C4-2B (cell line): ENCODE results near the gene DAAM1.

Source experiments
- H3K27ac ChIP-seq: fragments of 450-650 bp; 2 replicates; pipeline ENCODE4 v1.5.1; 2017
- ZFX ChIP-seq: fragments of 450-650 bp; IDR thresholded peaks from 2 replicates; pipeline ENCODE4 v1.6.1; 2017
- TF ChIP-seq, protein P1 (sequence below): fragments of 450-650 bp; conservative IDR thresholded peaks from 2 replicates; pipeline ENCODE4 v1.5.1; 2017; ENCODE audit warnings: mild to moderate bottlenecking

Gene DAAM1

DNA sequence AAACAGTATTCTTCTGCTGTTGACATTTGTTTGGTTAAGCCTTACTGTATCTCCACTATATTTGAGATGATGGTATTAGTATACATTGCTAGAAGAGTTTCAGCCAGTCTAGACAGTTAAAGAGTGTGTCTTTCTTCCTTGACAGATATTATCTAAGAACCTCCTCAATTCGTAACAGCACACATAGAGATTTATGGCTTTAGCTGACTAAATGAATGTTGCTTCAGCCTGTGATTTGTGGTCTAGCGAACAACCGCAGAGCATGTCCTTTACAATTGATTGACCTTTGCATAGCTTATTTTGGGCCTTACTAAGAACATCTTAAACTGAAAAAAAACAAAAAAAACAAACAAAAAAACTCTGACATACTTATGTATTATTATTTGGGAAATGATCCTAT is 122.2 kb downstream of the DAAM1 start:
- TF ChIP-seq, protein P1, sequence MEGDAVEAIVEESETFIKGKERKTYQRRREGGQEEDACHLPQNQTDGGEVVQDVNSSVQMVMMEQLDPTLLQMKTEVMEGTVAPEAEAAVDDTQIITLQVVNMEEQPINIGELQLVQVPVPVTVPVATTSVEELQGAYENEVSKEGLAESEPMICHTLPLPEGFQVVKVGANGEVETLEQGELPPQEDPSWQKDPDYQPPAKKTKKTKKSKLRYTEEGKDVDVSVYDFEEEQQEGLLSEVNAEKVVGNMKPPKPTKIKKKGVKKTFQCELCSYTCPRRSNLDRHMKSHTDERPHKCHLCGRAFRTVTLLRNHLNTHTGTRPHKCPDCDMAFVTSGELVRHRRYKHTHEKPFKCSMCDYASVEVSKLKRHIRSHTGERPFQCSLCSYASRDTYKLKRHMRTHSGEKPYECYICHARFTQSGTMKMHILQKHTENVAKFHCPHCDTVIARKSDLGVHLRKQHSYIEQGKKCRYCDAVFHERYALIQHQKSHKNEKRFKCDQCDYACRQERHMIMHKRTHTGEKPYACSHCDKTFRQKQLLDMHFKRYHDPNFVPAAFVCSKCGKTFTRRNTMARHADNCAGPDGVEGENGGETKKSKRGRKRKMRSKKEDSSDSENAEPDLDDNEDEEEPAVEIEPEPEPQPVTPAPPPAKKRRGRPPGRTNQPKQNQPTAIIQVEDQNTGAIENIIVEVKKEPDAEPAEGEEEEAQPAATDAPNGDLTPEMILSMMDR, result no peak
- no peak for TF ChIP-seq ZFX
- no peak overlapping the region for H3K27ac ChIP-seq

DNA sequence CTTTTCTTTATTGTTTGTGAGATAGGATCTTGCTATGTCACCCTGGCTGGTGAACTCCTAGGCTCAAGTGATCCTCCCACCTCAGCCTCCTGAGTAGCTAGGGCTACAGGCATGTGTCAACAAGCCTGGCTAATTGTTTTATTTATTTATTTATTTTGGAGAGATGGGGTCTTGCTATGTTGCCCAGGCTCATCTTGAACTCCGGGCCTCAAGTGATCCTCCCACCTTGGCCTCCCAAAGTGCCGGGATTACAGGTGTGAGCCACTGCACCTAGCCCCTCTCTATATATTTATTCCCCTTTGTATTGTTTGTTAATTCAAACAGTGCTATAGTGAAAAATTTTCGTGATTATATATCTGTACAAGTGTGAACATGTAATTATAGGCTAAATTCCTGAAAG is 123.3 kb downstream of the DAAM1 start:
- TF ChIP-seq ZFX, result no peak
- TF ChIP-seq, protein P1, result no peak
- no peak overlapping the region for H3K27ac ChIP-seq

DNA sequence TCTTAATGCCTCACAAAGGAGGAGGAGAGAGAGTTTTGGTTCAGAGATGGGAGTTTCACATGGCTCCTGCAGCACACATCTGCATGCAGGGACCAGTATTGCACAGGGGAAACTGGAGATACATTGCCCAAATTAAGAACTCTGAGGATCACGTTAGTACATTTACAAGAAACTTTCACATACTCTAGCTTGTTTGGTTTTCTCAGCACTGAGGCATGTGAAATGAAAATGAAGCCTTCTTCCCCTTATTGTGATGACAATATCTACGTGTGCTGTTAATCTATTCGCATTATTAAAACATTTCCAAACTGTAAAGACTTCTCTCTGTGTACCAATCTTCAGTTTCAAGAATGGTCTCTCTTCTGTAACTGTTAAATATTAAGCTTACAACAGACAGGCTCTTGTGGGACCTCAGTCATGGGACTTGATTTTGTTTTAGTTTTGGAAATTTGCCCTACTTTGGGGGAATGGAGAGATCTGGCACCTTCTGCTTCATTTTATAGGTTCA is 124.7 kb downstream of the DAAM1 start:
- no peak overlapping the region for H3K27ac ChIP-seq
- TF ChIP-seq ZFX, result no peak
- TF ChIP-seq, protein P1, result no peak

DNA sequence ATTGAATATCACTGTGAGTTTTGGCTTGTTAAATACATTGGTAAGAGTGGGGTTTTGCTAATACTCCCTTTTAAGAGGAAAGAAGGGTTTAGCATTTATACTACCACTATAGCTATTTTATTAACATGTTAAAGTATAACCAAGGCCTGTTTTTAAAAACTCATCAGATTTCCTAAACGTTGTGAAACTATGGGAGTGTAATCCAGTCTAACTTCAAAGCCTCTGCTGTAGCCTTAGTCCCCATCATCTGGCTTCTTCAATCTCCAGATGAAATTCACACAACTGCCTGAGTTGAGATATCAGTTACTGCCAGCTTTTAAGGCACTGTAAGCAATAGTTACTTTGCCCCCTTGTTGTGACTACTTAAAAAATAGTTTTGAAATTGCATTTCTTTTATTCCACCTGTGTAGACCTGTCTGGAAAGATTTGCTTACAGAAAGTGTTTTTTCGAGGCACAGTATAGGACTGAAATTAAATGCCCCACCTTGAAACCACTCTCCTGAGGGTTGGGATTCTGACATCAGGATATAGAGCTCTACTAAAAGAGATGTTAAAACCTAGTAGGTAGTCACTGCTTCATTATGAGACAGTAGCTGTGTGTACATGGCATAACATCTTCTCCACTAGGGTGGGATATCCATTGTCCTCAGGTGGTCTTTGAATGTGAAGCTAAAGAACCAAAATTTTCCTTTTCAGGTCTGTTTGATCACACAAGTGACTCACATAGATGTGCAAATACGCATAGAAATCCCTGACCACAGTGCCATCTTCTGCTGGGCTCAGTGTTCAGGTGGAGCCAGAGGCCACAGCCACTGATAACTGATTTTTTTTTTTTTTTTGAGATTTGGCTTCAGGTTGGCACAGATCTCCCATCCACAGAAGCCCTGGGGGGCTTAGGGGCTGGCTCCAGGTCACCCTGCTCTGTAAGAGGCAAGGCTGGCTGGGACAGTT is 125.5 kb downstream of the DAAM1 start:
- TF ChIP-seq, protein P1, result no peak
- no peak for TF ChIP-seq ZFX

DNA sequence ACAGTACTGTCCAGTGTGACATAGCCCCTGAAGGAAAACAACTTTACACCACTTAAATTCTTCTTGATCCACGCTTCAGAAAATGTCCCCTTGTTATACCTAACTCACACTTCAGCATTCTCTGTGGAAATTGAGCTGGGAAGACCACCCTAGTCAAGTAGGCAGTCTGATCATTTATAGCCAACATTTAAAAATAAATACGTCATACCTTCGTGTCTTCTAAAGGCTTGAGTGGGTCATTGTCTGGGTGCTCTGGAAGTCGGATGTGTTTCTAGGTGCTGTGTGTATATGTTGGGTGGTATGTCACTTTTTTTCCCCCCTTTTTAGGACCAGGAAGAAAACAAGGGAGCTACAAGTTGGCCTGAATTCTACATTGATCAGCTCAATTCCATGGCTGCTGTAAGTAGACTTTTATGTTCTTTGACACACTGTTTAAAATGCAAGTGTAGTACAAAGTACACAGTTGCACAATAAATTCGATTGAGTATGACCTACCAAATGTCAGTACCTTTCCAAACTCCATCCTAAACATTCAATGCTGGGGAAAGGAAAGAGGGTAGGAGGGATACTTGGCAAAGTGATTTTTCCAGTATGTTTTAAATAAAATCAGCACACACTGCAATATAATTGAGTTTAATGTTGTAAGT is 126.6 kb downstream of the DAAM1 start:
- no peak for TF ChIP-seq ZFX
- TF ChIP-seq, protein P1, result no peak
- no peak overlapping the region for H3K27ac ChIP-seq

More for the DNA sequence above, 125.5 kb downstream of the DAAM1 start:
- H3K27ac ChIP-seq, result no peak overlapping the region

GRCh38 chr14:59316151-59316830 is 127.8 kb downstream of the DAAM1 start:
- no peak overlapping the region for H3K27ac ChIP-seq
- TF ChIP-seq ZFX, result no peak
- TF ChIP-seq, protein P1, result no peak
